K562 treated with DMSO at 1 percent for 24 hours (cell line): ENCODE measurements around the gene JSRP1. TPM values are rescaled to one million over a fixed set of nuclear protein-coding genes. Genes with fewer than 3 reads are reported as not detected.

Source experiments
- total RNA-seq: library from RNA; unstranded; fragments of 300-600 nt; gene quantifications from 2 replicates; pipeline ENCODE4 v1.2.3, GENCODE V29; 2022; ENCODE audit warnings: low read depth; ENCODE audit not compliant: insufficient read depth

Gene JSRP1
- total RNA-seq, result 0.89 TPM in 1 of 2 replicates, not detected in the other

GRCh38 chr19:2255982-2256685 lies at the start of gene JSRP1:
Gene JSRP1, minus strand, starts transcription at chr19:2256417. Its CDS starts 1,103 bp downstream, at chr19:2255314.

DNA sequence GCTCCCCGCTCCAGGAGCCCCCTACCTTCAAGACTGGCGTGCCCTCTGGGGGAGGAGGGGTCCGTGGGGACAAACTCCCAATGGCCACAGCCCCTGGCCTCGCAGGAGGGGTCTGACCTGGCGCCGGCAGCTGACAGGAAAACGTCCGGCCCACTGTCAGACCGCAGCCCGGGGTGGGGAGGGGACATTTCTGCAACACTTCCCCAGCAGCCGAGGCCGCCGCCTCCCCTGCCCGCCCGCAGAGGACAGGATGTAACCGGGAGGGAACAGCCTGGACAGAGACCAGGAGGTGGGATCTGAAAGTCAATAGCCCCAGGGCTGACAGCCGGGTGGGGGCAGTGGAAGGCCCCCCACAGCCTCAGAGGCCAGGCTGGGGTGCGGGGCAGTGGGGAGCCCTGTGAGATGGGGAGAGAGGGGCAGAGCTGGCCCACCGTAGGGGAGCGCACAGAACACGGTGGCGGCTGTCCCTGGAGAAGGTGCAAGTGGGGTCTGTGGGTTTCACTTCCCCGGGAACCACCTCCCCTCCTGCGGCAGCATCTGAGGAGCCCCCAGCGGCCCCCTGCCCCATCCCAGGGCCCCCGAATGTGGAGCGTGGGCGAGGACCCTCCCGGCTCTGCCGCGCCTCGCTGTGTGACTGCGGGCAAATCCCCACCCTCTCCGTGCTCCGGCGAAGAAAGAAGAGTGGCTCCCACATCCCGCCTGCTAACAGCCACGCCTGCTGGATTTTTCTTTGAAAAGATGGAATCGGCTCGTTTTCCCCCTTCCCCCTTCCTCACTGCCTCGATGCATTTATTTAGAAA lies 26.0 kb upstream of the JSRP1 start, which contains the start of gene PEAK3:
Gene PEAK3 (minus strand): TSS at position 114 of the 800 bp plus-strand sequence. CDS start 1,244 bp downstream, outside the sequence.

GRCh38 chr19:2249010-2249866 lies 7.0 kb downstream of the JSRP1 start, which contains the start of gene AMH:
Gene AMH, plus strand, starts transcription at chr19:2249323. Its CDS starts 10 bp downstream, at chr19:2249333.

GRCh38 chr19:2236314-2237050 lies 19.7 kb downstream of the JSRP1 start, which contains the start of the genes PLEKHJ1 and SF3A2:
Gene PLEKHJ1, minus strand, starts transcription at chr19:2236329. Its CDS starts 81 bp downstream, at chr19:2236248.
Gene SF3A2, plus strand, starts transcription at chr19:2236824. Its CDS starts 6,595 bp downstream, at chr19:2243419.

Other genes starting within 250 kb of the JSRP1 start
- gene BTBD2, start 240.7 kb downstream of the JSRP1 start, total RNA-seq, result 117 and 126 TPM in 2 replicates
- gene MKNK2, start 205.2 kb downstream of the JSRP1 start, total RNA-seq, result 395 and 452 TPM in 2 replicates
- 16.0 and 19.2 TPM in 2 replicates for gene MOB3A, start 160.1 kb downstream of the JSRP1 start, total RNA-seq
- gene IZUMO4, start 159.5 kb downstream of the JSRP1 start, total RNA-seq, result 1.2 and 1.5 TPM in 2 replicates
- gene AP3D1, start 104.9 kb downstream of the JSRP1 start, total RNA-seq, result 126 and 128 TPM in 2 replicates
- 44.4 and 47.7 TPM in 2 replicates for gene DOT1L, start 92.5 kb downstream of the JSRP1 start, total RNA-seq
- gene PLEKHJ1, start 20.1 kb downstream of the JSRP1 start, total RNA-seq, result 182 and 187 TPM in 2 replicates
- gene SF3A2, start 19.6 kb downstream of the JSRP1 start, total RNA-seq, result 110 and 119 TPM in 2 replicates
- gene AMH, start 7.1 kb downstream of the JSRP1 start, total RNA-seq, result 36.6 and 42.4 TPM in 2 replicates
- 0.09 and 0.31 TPM in 2 replicates for gene PEAK3, start 25.8 kb upstream of the JSRP1 start, total RNA-seq
- 1.3 and 1.7 TPM in 2 replicates for gene LINGO3, start 51.7 kb upstream of the JSRP1 start, total RNA-seq
- gene LSM7, start 72.2 kb upstream of the JSRP1 start, total RNA-seq, result 340 and 353 TPM in 2 replicates
- 67.1 and 84.5 TPM in 2 replicates for gene SPPL2B, start 72.3 kb upstream of the JSRP1 start, total RNA-seq
- gene TMPRSS9, start 103.8 kb upstream of the JSRP1 start, total RNA-seq, result 0.37 and 1.0 TPM in 2 replicates
- 50.2 and 62.2 TPM in 2 replicates for gene TIMM13, start 171.2 kb upstream of the JSRP1 start, total RNA-seq
- gene LMNB2, start 200.5 kb upstream of the JSRP1 start, total RNA-seq, result 76.1 and 82.0 TPM in 2 replicates
- gene GADD45B, start 219.7 kb upstream of the JSRP1 start, total RNA-seq, result 13.0 and 17.9 TPM in 2 replicates